HG02571 (cell line): ENCODE results near the gene MORN1.

Experiments
- ATAC-seq: cut with Tn5 transposase; IDR thresholded peaks from one replicate; pipeline ENCODE4 v1.9.1; 2021; ENCODE audit warnings: mild to moderate bottlenecking, moderate library complexity; ENCODE audit not compliant: unreplicated experiment

Gene MORN1

DNA sequence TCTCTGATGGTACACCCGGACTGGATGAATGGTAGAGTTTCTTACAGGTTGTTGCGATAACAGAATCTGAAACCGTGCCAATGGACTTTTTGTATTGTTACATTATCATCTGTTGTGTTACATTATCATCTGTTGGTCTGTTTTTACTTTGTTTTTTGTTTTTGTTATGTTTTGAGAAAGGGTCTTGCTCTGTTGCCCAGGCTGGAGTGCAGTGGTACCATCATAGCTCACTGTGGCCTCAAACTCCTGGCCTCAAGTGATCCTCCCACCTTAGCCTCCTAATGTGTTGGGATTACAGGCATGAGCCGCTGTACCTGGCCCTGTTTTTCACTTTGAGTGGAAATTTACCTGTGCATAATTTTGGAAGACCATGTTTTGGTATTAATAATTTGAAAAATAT, 31.2 kb upstream of the MORN1 start:
- no peak for ATAC-seq

DNA sequence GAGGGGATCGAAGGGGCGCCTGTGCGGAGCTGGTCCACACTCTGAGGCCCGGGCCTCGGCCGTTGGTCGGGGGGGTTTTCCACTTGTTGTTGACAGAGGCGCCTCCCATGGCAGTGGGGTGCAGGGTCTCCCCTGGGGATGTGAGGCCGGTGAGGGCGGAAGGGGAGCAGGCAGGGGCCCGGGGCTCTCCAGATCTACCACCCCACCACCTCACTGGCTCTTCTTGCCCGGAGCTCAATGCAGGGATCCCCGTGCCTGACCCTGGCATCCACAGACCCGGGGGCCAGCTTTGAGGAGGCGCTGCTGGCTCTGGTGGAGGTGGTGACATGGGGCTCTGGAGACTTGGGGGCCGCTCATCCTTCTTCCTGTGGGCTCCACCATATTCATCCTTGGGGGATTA, 28.1 kb upstream of the MORN1 start:
- ATAC-seq = no peak

DNA sequence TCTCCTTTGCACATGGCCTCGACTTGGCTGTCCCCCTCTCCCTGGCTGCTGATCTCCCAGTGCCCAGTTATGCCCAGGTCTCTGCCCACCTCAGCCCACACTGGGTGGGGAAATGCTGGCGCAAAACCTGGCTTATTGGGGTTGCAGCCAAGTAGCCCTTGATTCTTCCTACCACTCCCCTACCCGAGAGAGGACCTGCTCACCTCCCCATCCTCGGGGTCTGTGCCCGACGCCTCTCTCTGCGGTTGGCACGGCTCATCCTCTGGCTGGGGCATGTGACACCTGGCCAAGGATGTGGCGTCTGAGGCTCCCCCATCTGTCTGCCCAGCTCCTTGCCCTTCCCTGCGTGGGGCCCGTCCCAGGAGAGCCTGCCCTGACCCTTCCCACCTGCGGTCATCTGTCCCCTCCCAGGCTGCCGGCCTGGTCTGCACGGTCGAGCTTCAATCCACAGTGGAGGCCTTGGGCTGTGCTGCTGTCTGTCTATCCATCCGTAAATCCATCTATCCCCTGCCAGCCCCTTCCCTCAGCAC, 27.5 kb upstream of the MORN1 start:
- no peak for ATAC-seq

GRCh38 chr1:2417833-2418225, 26.5 kb upstream of the MORN1 start:
- ATAC-seq = no peak

DNA sequence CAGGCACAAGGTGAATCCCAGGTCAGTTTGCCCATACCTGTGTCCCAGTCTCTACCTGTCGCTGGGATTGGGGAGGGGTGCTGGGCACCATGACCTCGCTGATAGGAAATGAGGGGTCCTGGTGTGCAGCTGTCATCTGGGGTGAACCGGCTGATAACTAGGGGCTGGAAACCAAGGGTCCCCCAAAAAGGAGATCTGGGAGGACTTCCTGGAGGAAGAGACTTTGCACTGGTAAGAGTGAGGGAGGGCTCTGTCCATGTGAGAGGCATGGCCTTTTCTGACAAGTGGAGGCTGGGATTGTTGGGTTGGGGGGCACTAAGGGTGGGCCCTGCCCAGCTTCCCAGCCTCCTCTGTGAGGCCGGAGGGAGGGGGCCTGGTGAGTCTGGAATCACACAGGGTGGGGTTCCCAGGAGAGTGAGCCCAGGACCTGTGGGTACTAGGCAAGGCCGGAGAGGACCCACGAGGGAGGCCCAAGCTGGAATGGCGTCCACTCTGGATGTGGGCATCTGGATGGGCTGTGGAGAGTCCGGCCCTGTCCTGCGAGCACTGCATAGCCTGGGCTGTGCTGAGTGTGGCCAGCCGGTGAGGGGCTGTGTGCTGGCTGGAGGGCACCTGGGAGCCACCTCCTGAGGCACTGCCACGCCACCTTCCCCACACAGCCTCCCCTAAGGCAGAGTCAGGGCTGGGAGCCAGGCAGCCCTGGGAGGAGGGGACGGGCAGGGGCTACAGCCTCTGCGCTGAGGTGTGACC, 25.9 kb upstream of the MORN1 start:
- no peak for ATAC-seq

DNA sequence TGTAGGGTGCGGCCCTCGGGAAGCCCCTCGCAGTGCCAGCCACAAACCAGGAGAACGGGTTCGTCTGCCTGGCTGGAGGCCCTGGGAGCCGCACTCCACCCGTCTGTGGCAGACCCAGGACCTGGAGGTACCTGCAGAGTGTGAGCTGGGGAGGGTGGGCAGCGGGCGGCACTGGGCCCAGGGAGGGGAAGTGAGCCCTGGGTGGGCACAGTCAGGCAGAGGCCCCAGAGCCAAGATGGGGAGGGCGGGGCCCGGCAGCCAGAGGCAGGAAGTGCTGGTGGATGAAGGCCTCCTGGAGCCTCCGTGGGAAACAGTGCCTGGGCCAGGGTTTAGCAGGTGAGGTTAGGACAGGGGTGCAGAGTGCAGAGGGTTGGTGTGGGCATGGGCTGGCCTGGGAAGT, 25.0 kb upstream of the MORN1 start:
- ATAC-seq = no peak

DNA sequence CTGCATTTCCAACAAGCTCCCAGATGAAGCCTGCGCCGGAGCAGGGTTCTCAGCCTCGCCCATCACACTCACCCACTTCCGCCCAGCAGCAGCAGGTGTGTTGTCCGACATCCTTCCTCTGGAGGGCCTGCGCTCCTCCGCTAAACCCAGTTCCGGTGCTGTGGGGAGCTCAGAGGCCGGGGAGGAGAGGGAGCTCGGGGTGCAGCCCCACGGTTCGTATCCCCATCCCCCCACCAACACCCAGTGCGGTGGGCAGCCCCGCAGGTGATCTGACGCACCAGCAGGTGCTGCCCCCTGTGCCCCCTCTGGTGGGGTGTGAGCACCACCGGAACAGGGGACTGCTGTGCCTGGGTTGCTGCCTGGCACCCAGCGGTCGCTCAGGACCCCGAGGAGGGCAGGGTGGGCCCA, 24.5 kb upstream of the MORN1 start:
- ATAC-seq = no peak

DNA sequence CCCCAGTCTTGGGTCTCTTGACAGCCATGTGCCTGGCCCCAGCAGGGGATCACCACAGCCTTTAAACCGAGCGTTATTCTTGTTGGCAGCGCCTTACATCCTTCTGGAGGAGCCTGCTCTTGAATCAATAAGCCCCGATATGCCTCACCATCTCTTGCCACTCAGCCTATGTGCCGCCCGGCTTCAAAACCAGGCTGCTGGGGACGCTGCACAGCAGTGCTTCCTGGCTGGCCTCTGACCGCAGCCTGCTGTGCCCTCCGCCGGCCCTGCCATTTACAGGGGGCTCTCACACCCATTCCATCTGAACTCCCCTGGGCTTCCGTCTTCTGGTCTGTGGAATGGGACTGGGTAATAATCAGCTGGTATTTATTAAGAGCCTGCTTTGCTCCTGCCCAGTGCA, 24.0 kb upstream of the MORN1 start:
- no peak for ATAC-seq

DNA sequence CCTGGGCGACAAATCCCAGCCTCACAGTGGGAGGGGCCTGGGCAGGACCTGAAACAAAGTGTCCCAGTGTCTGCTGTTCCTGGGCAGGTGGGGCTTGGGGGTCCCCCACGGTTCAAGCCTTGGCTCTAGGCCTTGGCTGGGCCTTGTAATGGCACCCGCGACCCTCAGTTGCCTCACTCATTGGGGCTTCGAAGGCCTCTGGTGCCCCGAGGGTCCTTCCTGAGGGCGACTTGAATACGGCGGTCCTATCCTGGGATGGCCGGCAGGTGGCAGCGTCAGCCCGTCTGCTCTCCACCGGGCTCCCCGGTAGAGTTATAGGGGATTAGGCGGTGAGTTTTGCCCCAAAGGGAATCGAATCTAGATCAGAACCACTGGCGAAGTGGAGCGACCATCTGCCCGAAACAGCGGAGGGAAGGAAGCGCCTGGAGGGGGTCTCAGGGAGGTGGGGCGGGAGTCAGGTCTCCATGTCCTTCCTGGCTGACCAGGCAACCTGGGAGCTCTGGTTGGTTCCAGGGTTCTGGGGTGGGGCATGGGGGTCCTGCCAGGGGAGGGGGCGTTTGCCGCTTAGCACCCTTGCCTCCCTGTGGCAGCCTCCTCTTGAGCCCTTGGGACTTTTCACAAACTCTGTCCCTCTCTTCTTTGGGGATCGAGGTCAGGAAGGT, 23.1 kb upstream of the MORN1 start:
- no peak for ATAC-seq

GRCh38 chr1:2413495-2414296, 22.3 kb upstream of the MORN1 start:
- ATAC-seq = no peak

- peak; percentile 26 for ATAC-seq
Measured at GRCh38 chr1:2412773-2413494, 21.6 kb upstream of the MORN1 start.

- peak; percentile 79 for ATAC-seq
Measured at GRCh38 chr1:2412395-2412772, 21.0 kb upstream of the MORN1 start, which contains the start of gene PEX10. TSS of gene PEX10 (minus strand) at chr1:2412564. CDS start at chr1:2412502, 62 bp downstream.

DNA sequence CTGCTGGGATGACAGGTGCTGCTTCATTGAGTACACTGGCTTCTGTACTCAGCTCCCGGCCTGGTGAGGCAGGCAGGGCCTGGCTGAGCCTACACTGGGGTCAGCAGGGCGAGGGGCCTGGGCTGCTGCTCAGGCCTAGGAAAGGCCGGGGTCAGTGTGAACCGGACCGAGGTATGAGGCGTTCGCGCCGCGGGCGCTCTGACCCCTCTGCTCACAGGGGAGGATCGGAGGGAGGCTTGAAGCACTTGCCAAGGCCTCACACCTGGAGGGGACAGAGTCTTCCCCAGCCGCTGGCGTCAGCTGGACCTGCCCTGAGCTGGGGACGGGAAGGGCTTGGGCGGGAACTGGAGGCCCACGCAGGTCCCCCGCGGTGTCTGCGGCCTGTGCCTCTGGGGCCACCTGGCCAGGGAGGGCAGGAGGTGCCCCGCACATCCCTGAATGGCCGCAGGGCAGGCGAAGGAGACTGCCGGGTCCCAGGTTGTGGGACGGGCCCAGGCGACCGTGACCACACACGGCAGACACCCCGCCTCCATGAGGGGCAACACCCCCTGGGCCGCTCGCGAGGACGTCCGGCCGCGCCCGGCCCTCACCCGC, 20.5 kb upstream of the MORN1 start:
- peak; percentile 11 for ATAC-seq

DNA sequence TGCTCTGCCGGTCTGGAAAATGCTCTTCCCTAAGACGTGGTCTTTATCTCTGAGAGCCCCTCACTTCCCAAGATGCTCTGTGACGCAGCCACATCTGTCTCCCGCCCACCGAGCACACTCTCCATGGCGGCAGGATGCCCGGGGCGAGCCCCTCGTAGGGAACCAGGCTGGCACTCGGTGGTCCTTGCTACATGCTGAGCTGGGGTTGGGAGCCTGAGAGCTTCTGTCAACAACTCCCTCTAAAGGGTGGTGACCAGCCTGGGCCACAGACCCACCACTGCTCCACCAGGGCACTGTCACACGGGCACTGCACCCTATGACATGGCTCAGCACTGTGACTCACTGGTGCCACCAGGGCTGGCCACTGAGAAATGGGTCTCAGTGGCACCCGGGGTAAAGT, 18.4 kb upstream of the MORN1 start:
- ATAC-seq = no peak

- no peak for ATAC-seq
Measured at GRCh38 chr1:2408859-2409276, 17.5 kb upstream of the MORN1 start.

DNA sequence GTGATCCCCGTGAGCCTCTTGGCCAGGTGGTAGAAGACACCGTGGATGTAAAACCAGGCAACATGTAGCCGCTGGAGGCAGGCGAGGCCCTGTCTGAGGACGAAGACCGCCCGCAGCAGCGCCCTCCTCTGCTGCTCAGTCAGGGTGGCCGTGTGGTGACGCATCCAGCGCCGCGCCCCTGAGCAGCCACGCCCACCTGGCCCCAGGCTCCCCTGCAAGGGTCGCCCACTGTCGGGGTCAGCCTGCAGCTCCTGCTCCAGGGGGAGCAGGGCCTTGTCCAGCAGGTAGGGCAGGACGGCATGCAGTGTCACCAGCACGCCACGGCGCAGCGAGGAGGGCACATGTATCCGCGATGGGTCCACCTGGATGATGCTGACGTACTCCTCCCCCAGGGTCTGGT, 17.1 kb upstream of the MORN1 start:
- ATAC-seq = no peak

GRCh38 chr1:2407991-2408275, 16.6 kb upstream of the MORN1 start:
- no peak for ATAC-seq

DNA sequence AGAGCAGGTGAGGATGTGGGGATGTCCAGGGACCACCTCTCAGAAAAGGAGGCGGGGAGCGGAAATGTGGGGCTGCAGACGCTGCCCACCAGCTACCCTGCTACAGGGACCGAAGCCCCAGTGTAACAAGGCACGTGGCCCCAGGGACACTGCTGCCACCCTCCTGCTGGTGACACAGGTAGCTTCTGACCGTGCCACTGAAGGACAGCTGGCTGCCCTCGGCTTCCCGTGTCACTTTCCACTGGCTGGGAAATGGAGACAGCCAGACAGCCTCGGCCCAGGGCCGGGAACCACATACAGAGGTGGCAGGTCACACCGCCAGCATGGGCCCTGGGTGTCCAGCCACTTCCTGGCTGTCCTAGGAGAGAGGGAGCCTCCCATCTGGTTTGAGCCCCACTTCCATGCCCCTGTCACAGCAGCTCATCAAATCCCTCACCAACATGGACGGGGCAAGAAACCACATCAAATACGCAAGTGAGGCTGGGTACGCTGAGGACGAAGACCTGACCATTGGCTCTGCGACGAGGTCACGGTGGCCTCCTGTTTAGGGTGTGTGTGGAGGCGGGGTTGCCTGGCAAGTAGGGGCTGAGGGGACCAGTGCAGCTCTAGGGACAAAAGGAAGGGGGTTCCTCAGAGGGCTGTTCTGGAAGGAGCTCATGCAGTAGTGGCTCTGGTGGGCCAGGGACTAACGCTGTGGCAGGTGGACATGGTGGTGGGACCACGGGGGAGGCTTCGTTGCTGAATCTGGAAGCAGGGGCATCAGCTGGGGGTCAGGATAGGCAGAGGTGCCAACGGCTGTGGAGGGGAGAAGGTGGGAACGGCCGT, 16.0 kb upstream of the MORN1 start:
- ATAC-seq = no peak

GRCh38 chr1:2406451-2407041, 15.2 kb upstream of the MORN1 start:
- ATAC-seq = no peak
